NCI-H526 (cell line): ENCODE results near the gene GTSE1.

Source experiments
- DNase-seq, 2 experiments: peaks; one replicate each; lab custom pipeline; 2025; lab: John Stamatoyannopoulos, UW

GTSE1 gene

DNA sequence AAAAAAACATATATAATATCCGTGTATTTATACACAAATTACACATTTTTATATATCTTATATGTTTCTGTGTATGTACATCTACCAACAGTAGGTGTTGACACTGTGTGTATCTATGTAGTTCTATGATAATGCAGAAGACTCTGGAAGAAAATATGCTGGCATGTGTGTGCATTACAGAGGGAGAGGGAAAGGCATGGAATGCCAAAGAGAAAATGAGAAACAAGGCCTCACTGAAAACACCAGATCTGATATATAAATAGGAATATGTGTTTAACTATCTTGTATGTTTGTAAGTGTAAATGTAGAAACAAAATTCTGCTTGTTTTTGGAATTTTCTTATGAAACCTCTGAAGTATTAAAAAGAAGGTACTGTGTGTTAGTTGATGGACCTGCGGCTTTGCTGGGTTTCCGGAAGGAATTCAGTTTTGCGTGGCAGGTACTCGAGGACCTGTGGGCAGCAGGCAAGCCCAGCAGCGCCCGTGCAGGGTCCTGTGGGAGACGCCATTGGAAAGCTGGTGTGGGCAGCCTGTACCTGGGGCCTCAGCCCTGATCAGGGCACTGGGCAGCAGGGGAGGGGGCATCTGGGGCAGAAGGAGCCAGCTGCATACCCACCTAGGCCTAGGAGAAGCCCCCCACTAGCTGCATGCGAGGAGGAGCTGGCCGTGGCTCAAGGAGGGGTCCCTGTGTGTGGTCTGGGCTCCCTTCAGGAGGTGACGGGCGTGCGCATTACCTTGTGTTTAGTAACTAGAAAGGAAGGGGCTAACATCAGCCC, 31.2 kb downstream of the GTSE1 start:
- no peak for DNase-seq

DNA sequence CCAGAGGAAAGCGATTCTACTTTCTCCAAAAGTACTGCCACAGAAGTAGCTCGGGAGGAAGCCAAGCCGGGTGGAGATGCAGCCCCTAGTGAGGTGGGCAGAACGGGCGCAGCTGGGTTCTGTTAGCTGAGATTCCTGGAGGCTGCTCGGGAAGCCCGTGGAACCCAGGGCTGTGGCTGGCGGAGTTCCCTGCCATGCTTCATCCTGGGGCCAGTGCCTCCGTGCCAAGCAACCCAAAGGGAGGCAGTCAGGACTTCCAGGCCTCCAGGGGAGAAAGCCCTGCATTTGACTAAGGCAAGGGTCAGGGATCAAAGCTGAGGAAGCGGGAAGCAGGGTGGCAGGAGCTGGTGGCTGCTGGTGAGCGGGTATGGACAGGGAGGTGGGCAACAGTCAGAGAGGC, 32.1 kb downstream of the GTSE1 start:
- no peak for DNase-seq

DNA sequence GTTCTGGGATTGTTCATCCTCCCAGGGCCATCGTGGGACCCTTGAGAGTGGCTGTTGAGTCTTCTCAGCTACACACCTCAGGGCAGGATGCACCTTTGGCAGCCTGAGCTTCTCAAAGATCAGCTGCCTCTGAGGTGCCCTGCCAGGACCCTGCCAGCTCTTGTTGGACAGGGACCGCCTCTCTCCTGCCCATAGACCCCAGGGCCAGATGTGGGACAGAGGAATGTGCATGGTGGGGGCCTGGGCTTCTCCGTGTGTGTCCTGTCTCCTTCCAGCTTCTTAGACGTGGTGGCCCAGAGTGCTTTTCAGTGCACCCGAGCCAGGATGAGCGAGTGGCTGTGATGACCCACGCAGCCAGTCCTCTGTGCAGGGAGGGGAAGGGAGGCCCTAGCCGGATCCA, 32.9 kb downstream of the GTSE1 start:
- no peak for DNase-seq

DNA sequence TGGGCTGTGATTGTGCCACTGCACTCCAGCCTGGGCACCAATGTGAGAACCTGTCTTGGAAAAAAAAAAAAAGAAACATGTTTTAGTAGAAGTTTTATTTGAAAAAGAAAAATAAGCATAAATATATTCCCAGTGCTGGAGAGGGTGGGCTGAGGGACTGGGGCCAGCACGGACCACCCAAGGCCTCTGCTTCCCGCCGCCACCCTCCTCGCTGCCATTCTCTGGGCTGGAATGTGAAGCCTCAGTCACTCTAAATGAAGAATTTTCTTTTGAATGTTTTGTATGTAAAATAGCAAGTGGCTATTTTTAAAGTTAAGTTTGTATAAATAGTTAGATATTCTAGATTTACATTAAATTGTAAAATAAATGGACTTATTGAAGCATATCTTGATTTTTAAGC, 33.8 kb downstream of the GTSE1 start:
- DNase-seq = no peak

DNA sequence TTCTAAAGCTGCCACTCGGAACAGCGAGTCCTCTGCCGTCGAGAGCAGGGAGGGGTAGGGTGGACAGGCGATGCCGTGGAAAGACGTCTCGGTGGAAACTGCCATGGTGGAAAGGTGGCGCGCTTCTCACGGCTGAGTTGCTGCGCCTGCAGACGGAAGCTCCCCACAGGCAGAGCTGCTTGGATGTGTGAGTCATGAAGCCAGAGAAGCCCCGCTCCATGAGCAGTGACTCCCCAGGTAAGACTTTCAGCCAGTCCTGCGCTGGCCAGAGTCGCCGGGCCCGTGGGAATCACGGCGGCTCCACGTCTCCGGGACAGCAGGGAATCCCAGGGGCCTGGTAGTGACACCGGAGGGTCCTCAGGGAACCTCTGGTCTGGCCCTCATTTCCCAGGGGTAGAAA, 34.8 kb downstream of the GTSE1 start:
- no peak for DNase-seq

DNA sequence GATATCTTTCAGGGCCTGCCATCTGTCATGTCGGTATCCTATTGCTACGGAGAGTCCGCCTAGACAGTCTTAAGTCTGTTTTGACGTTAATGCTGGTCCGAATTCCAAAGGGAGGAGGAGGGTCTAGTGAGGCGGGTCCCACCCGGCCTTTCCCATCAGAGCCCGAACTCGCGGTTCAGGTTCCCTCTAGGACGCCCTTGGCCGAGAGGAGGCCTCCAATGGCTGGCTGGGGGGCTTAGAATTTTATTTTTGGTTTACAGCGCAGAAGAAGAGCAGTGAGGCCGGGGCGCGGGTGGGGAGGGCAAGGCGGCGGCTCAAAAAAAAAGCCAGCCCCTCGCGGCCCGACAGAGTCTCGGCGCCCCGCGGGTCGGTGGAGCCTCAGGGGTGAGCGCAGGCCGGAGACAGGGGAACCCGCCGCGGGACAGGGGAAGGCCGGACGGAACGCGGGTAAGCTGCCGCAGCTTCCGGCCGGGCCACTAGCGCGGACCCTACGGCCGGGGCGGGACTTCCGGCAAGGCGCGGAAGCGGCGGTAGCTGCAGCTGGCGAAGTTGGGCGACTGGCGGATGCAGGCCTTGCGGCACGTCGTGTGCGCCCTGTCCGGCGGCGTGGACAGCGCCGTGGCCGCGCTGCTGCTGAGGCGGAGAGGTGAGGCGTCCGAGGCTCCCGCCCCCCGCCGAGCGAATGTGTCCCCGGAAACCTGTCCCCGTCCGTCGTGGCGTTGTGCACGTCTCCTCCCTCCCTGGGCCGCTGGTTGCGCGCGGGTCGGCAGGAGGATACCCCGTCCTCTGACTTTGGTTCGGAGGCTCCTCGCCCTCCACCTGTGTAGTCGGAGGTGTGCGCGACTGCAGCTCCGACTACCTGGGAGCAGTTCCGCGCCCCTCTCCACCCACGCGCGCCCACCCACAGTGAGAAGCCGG, 38.8 kb downstream of the GTSE1 start, which contains the start of gene TRMU:
Gene TRMU, plus strand, starts transcription at position 514 of the 918 bp plus-strand sequence. Its CDS starts 51 bp downstream, at position 565.
- peak; percentile 32 to 88 for DNase-seq

DNA sequence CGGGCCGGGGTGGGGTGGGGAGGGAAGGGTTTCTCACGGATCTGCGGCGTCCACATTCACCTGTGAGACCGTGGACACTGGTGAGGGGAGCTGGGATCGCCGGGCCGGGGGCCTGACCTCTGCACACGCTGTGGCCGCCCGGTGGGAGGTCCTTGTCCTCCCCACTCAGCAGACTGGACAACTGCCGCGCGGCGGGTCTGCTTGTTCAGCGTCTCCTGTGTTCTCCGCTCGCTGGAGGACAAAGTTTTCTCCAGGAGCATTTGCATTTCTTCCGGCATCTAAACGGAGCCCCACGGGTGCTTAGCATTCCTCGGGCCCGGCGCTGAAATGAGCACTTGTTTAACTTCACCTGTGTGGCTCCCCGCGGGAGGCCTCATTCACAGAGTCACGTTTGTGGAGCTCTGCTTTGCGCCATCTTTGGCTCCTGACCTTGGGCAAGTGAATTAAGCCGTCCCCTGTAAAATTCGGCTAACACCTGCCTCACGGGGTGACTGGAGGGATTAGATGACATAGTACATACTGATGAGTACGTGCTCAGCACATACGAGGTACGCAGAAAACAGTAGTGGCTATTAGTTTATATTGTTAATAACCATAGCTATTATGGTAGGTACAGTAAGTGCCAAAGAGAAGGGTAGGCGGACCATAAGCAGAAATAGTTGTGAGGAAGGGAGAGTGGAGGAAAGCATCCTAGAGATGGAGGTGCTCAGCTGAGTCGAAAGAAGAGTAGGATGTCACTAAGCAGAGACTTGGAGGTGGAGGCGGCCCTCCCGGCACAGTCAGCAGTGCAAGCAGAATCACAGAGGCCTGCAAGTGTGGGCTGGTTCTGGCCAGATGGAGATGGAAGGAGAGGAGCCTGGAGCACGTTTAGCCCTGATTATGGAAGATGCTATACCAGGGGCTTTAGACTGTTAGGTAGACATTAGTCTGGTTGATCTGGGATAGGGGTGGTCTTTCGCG, 39.7 kb downstream of the GTSE1 start:
- DNase-seq = no peak

DNA sequence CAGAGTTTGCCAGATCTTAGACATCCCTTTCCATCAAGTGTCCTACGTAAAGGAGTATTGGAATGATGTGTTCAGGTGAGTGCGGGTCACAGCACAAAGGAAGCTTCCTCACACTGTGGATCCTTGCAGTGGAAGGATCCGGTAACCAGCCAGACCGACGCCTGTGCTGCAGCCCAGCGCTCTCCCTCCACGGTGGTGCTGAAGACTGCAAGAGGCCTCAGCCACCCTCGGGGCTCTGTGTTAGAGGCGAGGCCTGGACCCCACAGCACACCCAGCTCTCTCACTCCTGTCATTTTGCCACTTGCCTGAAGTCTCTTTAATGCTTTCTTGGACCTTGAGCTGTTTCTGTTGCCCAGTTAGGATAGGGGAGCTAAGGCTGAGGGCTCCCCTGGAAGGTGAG, 41.2 kb downstream of the GTSE1 start:
- no peak for DNase-seq

DNA sequence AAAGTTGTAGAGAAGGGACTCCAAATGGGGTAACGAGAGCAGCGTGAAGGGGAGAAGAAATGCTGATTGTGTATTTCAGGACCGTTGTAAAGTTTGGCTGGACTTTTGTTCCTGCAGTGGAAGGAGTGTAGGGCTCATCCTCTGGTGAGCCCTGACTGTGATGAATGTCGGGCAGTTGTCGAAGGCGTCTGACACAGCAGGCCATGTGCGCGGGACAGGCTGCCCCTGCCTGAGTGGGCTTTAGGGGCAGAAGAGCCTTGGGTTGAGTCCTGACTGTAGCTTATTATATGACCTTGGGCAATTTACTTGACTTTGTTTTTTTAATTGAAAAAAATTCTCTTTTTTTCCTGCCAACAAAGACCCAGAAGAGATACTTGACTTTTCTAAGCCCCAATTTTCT, 42.0 kb downstream of the GTSE1 start:
- DNase-seq = no peak

DNA sequence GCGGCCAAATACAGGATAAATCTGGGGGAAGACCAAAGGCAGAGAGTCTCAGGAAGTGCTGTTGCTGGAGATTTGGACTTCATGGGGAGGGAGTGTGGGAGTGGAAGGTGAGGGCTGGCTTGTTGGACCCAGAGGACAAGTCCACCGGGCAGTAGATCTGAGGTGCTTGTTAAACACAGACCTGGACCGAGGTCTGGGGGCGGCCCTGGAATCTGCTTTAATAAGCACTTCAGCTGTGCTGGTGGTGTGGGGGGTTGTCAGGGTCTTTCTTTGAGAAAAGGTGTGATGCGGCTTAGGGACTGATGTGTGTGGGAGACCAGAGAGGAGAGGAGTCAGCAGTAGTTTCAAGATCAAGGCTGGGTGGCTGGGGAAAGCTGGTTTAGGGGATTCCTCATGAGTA, 43.3 kb downstream of the GTSE1 start:
- DNase-seq = no peak

DNA sequence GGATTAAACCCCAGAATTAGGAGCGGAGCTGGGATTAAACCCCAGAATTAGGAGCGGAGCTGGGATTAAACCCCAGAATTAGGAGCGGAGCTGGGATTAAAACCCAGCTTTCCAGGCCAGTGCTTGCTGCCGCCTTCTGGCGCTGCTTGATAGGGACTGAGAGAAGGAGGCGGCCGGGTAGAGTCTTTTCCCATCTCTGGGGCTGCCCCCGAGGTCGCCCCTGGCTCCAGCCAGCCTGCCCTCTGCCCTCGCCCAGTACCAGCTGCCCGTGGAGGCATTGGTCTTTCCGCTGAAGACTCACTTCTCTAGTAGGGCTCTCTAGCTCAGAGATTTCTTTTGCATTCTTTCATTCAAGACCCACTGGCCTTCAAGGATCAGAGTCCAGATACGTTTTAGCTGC, 44.0 kb downstream of the GTSE1 start:
- no peak for DNase-seq

DNA sequence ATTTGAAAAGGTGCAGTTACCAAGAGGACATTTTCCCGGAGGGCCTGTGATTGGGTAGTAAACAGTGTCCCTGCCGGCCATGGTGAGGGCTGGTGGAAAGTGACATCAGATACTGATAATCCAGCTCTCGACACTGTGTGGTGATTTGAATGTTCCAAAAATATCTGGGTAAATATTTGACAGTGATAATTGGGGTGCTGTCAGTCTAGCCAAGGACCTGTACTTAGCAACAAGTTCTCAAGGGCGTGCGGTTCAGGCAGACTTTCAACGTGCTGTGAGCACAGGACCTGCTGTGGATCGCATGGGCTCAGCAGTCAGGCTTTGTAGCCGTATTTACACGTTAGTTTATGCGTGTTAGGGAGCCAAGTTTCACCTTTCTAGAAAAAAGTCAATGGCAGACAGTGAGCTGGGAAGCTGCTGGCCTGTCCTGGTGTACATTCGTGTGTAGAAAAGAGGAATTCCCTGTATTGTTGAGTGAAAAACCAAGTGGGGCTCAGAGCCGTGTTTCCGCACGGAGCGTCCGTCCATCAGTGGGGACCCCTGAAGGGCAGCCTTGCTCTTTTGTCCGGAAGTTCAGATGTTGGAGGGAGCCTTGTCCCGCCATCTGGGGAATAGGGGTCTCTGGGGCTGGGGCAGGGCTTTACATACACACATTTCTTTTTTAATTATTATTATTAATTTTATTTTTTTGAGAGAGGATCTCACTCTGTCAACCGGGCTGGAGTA, 50.2 kb downstream of the GTSE1 start:
- DNase-seq = no peak

DNA sequence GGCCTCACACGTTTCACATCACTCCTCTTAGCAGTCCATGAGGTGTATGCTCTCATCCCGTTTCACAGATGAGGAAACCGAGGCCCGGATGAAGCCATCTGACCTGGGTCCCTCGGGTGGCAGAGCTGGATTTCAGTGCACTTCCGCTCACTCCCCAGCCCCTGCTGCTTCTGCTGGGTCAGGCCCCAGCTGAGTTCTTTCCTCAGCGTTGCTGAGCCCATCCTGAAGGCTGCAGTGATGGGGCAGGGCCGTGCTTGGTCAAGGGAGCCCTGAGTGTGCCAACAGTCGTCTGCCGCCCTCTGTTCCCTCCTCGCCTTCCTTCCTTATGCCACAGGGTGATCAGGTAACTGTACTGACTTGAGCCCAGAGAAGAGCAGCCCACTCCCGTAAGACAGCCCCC, 51.0 kb downstream of the GTSE1 start:
- DNase-seq = no peak

DNA sequence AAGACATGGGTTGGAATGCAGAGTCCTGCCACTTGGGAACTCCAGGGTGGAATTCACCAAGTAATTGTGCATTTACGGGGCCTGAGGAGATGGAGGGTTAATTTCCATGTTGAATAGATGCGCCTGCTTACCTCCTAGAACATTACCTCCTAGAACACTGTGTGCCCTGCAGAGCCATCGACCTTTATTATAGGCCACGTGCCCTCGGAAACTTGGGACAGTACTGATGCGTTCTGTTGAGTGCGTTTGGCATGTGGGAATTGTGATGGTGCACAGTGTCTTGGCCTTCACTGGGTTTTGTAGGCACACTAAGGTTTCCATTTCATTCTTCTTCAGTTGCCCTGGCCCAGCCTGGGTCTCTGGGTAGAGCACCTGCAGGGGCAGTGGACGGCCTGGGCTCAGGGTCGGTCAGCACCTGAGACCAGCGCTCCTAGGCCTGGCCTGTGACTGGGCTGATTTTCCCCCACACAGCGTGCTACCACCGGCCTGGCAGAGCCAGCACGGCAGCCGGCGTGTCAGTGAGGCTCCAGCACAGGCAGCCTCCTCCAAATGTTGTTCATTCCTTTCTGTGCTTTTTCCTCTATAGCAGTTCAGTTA, 51.5 kb downstream of the GTSE1 start:
- no peak for DNase-seq

DNA sequence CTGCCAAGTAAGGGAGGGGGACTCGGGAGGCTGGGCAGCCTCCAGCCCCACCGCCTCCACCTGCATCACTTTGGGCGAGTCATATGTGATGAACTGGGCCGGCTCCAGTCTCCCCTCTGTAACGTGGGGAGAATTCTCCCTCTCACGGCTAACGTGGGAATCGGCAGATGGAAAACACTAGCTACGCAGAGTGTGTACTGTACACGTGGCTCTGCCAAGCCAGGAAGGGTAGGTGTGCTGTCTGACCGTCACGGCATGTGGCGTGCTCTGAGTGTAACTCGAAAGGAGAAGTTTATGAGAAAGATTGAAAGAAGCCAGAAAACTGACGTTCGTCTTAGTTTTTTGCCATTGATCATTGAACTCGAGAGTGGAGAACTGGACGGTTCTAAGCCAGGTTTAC, 52.6 kb downstream of the GTSE1 start:
- no peak for DNase-seq

DNA sequence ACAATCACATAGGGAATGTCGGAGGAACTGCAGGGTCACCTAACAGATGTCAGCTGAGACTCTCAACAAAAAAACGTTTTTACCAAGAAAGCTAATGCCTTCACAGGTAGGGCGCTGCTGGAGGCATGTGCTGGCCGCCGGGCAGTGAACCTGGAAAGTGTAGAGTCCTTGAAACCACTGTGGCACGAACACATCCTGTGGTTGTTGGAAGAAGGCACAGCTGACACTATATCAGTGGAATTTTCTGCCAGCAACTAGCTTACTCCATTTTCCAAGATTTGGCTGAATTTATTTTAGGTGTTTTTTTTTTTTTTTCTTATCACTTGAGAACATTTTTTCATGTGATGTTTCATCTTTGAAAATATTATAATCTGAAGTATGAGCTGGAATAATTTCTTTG, 53.0 kb downstream of the GTSE1 start:
- DNase-seq = no peak

DNA sequence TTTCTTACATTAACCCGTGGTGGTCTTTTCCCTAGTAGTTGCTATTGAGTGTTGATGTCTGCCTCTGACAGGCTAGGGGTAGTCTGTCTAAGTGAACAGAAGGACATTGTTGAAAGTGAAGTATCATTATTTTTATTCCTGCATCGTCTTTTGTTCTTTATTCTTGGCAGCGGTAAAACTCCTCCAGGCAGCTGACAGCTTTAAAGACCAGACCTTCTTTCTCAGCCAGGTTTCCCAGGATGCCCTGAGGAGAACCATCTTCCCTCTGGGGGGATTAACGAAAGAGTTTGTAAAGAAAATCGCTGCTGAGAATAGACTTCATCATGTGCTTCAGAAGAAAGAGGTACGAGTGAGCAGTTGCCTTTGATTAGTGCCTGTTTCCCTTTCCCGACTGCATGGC, 53.5 kb downstream of the GTSE1 start:
- no peak for DNase-seq

DNA sequence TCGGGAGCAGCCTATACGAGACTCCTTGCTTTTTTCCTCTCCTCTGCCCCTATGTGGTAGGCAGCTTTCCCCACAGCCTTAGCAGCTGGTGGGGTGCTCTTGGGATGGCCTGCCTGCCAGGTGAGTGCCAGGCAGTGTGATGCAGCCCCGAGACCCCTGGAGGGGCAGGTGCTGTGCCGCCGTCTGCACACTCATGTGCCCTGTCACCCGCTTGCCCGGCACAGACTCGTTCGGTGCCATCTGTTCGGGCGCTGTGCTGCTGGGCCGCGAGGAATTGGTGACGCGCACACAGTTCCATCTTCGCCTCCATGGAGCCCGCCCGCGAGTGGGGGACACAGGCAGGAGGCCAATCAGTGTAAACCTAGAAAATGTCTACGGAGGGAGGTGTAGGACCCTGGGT, 54.0 kb downstream of the GTSE1 start:
- DNase-seq = no peak

DNA sequence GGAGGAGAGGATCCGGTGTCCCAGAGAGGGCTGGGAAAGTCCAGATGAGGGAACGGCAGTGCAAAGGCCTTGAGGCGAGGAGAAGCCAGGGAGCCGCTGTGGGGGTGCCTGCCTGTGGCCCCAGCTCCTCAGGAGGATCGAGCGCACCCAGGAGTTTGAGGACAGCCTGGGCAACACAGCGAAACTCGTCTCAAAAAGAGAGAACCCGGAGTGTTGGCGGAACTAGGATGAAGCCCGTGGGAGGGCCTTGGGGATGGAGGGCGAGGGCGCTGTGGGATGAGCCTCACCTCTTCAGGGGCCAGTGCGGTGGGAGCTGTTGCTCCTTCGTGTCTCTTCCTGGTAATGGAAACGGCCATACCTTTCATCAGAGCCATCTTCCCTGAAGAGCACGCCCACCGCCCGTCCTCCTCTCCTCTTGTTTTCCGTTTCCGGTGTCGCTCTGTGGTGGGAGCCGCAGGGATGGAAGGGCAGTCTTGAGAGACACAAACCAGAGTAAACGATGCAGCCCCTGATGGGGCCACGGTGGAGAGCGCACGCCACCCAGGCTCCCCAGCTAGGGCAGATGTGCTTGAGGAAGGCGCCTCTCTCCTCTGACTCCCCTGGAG, 54.6 kb downstream of the GTSE1 start:
- no peak for DNase-seq

DNA sequence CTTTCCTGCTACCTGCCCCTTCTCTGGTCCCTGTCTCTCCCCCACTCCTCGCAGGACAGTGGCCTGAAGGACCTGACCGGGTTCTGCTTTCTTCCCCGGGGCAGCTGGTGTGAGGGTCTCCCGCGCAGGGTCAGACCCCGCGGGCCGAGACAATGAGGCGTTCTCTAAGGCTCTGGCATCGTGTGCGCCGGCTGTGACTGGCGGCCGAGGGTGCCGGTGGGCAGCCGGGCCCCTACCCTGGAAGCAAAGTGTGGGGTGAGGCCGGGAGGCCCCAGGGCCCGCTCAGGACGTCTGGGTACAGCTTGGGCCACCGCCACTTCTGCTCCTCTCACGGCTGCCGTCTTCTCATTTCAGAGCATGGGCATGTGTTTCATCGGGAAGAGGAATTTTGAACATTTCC, 55.1 kb downstream of the GTSE1 start:
- DNase-seq = no peak

DNA sequence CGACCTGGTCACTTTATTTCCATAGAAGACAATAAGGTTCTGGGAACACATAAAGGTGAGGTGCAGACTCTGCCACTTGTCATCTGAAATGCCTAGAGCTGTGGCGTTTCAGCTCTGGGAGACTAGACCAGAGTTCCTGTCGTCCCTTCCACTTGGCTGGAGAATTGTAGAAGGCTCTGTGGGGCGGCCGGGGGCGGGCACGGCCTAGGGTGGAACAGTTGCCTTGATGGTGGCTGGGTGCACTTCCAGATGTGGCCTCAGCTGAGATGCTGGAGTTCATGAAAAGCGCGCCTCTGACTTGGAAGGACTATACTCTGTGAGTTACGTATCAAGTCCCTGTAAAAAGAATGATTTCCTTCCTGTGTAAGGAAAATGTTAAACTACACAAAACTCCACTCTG, 55.6 kb downstream of the GTSE1 start:
- no peak for DNase-seq
